Midbrain (tissue), 1 donor: ENCODE data around the gene AKR1C8.

ENCODE experiments used
- DNase-seq: peaks from one replicate; lab custom pipeline; 2025; lab: John Stamatoyannopoulos, UW

The AKR1C8 gene

DNA sequence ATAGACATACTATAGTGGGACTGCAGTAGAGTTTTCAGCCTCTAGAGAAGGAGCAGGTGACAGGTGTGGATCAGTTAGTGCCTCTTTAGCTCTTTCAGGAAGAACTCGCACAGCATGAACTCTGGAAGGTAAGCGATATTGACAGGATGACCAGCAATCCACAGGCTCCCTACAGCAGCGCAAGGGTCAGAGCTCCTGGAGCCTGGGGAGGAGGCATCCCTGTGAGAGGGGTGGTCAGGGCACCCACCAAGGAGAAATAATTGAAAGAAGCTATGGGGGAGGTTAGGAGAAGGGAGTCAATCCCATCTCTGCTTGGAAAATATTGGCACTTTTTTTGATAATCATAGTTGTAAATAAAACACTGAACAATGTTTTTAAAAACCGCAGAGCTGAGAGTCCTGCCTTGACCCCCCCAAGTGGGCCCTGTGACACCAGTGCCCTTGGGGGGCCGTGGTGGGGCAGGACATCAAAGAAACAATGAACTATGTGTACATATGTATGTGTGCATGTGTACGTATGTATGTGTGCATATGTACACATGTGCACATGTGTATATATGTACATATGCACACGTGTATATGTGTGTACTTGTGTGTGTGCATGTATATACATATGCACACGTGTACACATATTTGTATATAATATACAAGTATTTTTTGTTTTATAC lies 77.0 kb downstream of the AKR1C8 start:
- DNase-seq = no peak

DNA sequence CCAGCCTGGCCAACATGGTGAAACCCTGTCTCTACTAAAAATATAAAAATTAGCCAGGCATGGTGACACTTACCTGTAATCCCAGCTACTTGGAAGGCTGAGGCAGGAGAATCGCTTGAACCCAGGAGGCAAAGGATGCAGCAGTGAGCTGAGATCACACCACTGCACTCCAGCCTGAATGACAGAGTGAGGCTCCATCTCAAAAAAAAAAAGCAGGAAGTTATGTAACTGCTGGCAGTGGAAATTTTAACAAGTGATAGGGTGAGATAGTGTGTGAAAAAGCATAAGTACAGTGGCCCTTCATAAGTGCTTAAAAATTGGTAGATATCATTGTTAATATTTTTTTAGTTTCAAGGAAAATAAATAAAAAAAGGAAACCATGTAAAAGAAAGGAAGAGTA lies 78.4 kb downstream of the AKR1C8 start:
- no peak for DNase-seq

- no peak for DNase-seq
Observed at GRCh38 chr10:5105626-5106025, 79.3 kb downstream of the AKR1C8 start.
